ENCODE data around the gene OR2T1. TPM values are rescaled to one million over a fixed set of nuclear protein-coding genes. Genes with fewer than 3 reads are reported as not detected.

The OR2T1 gene
- polyA plus RNA-seq, 3 donors: not detected

Other genes with a start within 250 kb of the OR2T1 start
- gene OR2M2, start 228.2 kb upstream of the OR2T1 start, polyA plus RNA-seq (ENCODE audit: insufficient read length in 3 of 3): not detected
- under 1 TPM in 2 of 3 donors, not detected in 1; 0.04 to 0.06 TPM for gene OR2M3, start 205.8 kb upstream of the OR2T1 start, polyA plus RNA-seq (ENCODE audit: insufficient read length in 3 of 3)
- gene OR2M4, start 171.6 kb upstream of the OR2T1 start, polyA plus RNA-seq (ENCODE audit: insufficient read length in 3 of 3): under 1 TPM in 2 of 3 donors, not detected in 1; 0.03 to 0.08 TPM
- gene OR2T33, start 125.1 kb upstream of the OR2T1 start, polyA plus RNA-seq (ENCODE audit: insufficient read length in 3 of 3): not detected
- gene OR2T12, start 99.6 kb upstream of the OR2T1 start, polyA plus RNA-seq (ENCODE audit: insufficient read length in 3 of 3): under 1 TPM in 2 of 3 donors, not detected in 1; 0.03 to 0.05 TPM
- gene OR2M7, start 78.5 kb upstream of the OR2T1 start, polyA plus RNA-seq (ENCODE audit: insufficient read length in 3 of 3): not detected
- gene OR14C36, start 54.3 kb upstream of the OR2T1 start, polyA plus RNA-seq (ENCODE audit: insufficient read length in 3 of 3): not detected
- not detected for gene OR2T4, start 41.4 kb upstream of the OR2T1 start, polyA plus RNA-seq (ENCODE audit: insufficient read length in 3 of 3)
- gene OR2T6, start 27.3 kb upstream of the OR2T1 start, polyA plus RNA-seq (ENCODE audit: insufficient read length in 3 of 3): under 1 TPM in 1 of 3 donors, not detected in 2; 0.06 TPM
- gene OR2T2, start 42.6 kb downstream of the OR2T1 start, polyA plus RNA-seq (ENCODE audit: insufficient read length in 3 of 3): under 1 TPM in 1 of 3 donors, not detected in 2; 0.06 TPM
- gene OR2T3, start 70.3 kb downstream of the OR2T1 start, polyA plus RNA-seq (ENCODE audit: insufficient read length in 3 of 3): not detected
- gene OR2T5, start 85.5 kb downstream of the OR2T1 start, polyA plus RNA-seq (ENCODE audit: insufficient read length in 3 of 3): under 1 TPM in 1 of 3 donors, not detected in 2; 0.12 TPM
- gene OR2G6, start 105.0 kb downstream of the OR2T1 start, polyA plus RNA-seq (ENCODE audit: insufficient read length in 3 of 3): under 1 TPM in 1 of 3 donors, not detected in 2; 0.11 TPM
- gene OR2T29, start 159.7 kb downstream of the OR2T1 start, polyA plus RNA-seq (ENCODE audit: insufficient read length in 3 of 3): not detected
- not detected for gene OR2T34, start 171.7 kb downstream of the OR2T1 start, polyA plus RNA-seq (ENCODE audit: insufficient read length in 3 of 3)
- gene OR2T10, start 194.7 kb downstream of the OR2T1 start, polyA plus RNA-seq (ENCODE audit: insufficient read length in 3 of 3): under 1 TPM in 1 of 3 donors, not detected in 2; 0.33 TPM
- not detected for gene OR2T11, start 232.0 kb downstream of the OR2T1 start, polyA plus RNA-seq (ENCODE audit: insufficient read length in 3 of 3)
- not detected for gene OR2T35, start 242.2 kb downstream of the OR2T1 start, polyA plus RNA-seq (ENCODE audit: insufficient read length in 3 of 3)